ENCODE measurements around the gene RNF213. TPM values are rescaled to one million over a fixed set of nuclear protein-coding genes. Genes with fewer than 3 reads are reported as not detected.

The RNF213 gene
- polyA plus RNA-seq, 1 donor (not counting 4 experiments of a cell fraction or from before 2014, with no cell fraction given): 24.4 TPM

DNA sequence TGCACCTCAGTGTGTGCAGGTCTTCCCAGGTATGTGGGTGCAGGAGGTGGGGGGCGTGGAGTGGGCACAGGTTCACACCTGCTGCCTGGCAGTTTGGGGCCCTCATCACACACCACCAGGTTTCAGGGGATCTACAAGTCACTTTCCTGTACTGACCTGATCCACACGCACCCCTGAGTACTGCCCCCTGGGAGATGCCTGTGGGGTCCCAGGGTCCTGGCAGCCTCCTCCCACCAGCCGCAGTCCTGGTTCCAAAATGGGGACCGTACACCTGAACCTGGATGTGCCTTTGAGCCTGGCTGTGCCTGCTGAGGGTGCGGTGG, 25.9 kb downstream of the RNF213 start:
- no peak overlapping the region for H3K4me2 ChIP-seq (ENCODE audit: control insufficient read depth, extremely low read depth, insufficient read depth, low read depth, low read length)
- H3K36me3 ChIP-seq (ENCODE audit: control insufficient read depth in 2 of 2, extremely low read depth in 1 of 2, insufficient read depth in 2 of 2, low read length in 2 of 2): peaks cover 7 to 20% of the 10 kb centered on the region in 2 experiments
- TF ChIP-seq EZH2 (IDR thresholded peaks at IDR 0.05; ENCODE audit: low read length): no peak
- TF ChIP-seq, protein P1, sequence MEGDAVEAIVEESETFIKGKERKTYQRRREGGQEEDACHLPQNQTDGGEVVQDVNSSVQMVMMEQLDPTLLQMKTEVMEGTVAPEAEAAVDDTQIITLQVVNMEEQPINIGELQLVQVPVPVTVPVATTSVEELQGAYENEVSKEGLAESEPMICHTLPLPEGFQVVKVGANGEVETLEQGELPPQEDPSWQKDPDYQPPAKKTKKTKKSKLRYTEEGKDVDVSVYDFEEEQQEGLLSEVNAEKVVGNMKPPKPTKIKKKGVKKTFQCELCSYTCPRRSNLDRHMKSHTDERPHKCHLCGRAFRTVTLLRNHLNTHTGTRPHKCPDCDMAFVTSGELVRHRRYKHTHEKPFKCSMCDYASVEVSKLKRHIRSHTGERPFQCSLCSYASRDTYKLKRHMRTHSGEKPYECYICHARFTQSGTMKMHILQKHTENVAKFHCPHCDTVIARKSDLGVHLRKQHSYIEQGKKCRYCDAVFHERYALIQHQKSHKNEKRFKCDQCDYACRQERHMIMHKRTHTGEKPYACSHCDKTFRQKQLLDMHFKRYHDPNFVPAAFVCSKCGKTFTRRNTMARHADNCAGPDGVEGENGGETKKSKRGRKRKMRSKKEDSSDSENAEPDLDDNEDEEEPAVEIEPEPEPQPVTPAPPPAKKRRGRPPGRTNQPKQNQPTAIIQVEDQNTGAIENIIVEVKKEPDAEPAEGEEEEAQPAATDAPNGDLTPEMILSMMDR (optimal IDR thresholded peaks at IDR 0.05 in 1 of 3, IDR thresholded peaks at IDR 0.05 in 1 of 3, conservative IDR thresholded peaks at IDR 0.05 in 1 of 3; ENCODE audit: extremely low read depth in 1 of 3, insufficient read depth in 2 of 3, low read length in 3 of 3): no peak
- H3K4me3 ChIP-seq (ENCODE audit: control insufficient read depth in 2 of 3, extremely low read depth in 1 of 3, insufficient read depth in 2 of 3, low read depth in 1 of 3, low read length in 3 of 3): no peak overlapping the region
- H4K20me1 ChIP-seq (ENCODE audit: control insufficient read depth, extremely low read depth, insufficient read depth, low read length): no peaks in the 10 kb centered on the region
- H2AFZ ChIP-seq (ENCODE audit: control insufficient read depth, low read length): no peak overlapping the region
- H3K27me3 ChIP-seq (ENCODE audit: control insufficient read depth, extremely low read depth, insufficient read depth, low read length): no peaks in the 10 kb centered on the region
- no peaks in the 10 kb centered on the region for H3K9me3 ChIP-seq (ENCODE audit: control insufficient read depth, low read depth, low read length)
- no peaks in the 10 kb centered on the region for H3K79me2 ChIP-seq (ENCODE audit: control insufficient read depth, insufficient read depth, low read length)
- H3K4me1 ChIP-seq (ENCODE audit: control insufficient read depth, extremely low read depth, insufficient read depth, low read length): no peaks in the 10 kb centered on the region
- FAIRE-seq: no peak
- H3K9me1 ChIP-seq (ENCODE audit: control insufficient read depth, extremely low read depth, insufficient read depth, low read length): no peaks in the 10 kb centered on the region
- no peak for DNase-seq (ENCODE audit: low read depth, low spot score)
- H3K9ac ChIP-seq (ENCODE audit: control insufficient read depth, extremely low read depth, insufficient read depth, low read length): no peak overlapping the region
- dilution Hi-C loops (cut with MboI; ENCODE audit: extremely low pct_ligation_motif_present, low sequenced_read_pairs): no loop called here
- H3K27ac ChIP-seq (ENCODE audit: control insufficient read depth, insufficient read depth, low read length): no peak overlapping the region

DNA sequence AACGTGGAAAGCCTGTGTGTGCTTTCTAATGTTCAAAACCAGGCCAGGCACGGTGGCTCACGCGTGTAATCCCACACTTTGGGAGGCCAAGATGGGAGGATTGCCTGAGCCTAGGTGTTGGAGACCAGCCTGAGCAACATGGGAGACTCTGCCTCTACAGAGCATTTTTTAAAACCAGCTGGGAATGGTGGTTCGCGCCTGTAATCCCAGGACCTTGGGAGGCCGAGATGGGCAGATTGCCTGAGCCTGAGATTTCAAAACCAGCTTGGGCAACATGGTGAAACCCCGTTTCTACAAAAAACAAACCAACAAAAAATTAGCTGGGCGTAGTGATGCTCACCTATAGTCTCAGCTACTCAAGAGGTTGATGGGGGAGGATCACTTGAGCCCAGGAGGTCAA, 26.4 kb downstream of the RNF213 start:
- Histone ChIP-seq H3K27ac (ENCODE audit: control insufficient read depth, insufficient read depth, low read length) (no peak overlapping the region), H3K79me2 (ENCODE audit: control insufficient read depth, insufficient read depth, low read length) (no peaks in the 10 kb centered on the region), H3K27me3 (ENCODE audit: control insufficient read depth, extremely low read depth, insufficient read depth, low read length) (no peaks in the 10 kb centered on the region), H3K9me1 (ENCODE audit: control insufficient read depth, extremely low read depth, insufficient read depth, low read length) (no peaks in the 10 kb centered on the region), H3K4me2 (ENCODE audit: control insufficient read depth, extremely low read depth, insufficient read depth, low read depth, low read length) (no peak overlapping the region), H2AFZ (ENCODE audit: control insufficient read depth, low read length) (no peak overlapping the region), H3K9ac (ENCODE audit: control insufficient read depth, extremely low read depth, insufficient read depth, low read length) (no peak overlapping the region), H3K4me1 (ENCODE audit: control insufficient read depth, extremely low read depth, insufficient read depth, low read length) (no peaks in the 10 kb centered on the region), H3K36me3 (ENCODE audit: control insufficient read depth in 2 of 2, extremely low read depth in 1 of 2, insufficient read depth in 2 of 2, low read length in 2 of 2) (peaks cover 7 to 24% of the 10 kb centered on the region in 2 experiments), H3K9me3 (ENCODE audit: control insufficient read depth, low read depth, low read length) (no peaks in the 10 kb centered on the region), H4K20me1 (ENCODE audit: control insufficient read depth, extremely low read depth, insufficient read depth, low read length) (no peaks in the 10 kb centered on the region), H3K4me3 (ENCODE audit: control insufficient read depth in 2 of 3, extremely low read depth in 1 of 3, insufficient read depth in 2 of 3, low read depth in 1 of 3, low read length in 3 of 3) (no peak overlapping the region)
- TF ChIP-seq, protein P1 (optimal IDR thresholded peaks at IDR 0.05 in 1 of 3, IDR thresholded peaks at IDR 0.05 in 1 of 3, conservative IDR thresholded peaks at IDR 0.05 in 1 of 3; ENCODE audit: extremely low read depth in 1 of 3, insufficient read depth in 2 of 3, low read length in 3 of 3): no peak
- no peak for TF ChIP-seq EZH2 (IDR thresholded peaks at IDR 0.05; ENCODE audit: low read length)
- DNase-seq (ENCODE audit: low read depth, low spot score) (no peak), FAIRE-seq (no peak)
- dilution Hi-C loops (cut with MboI; ENCODE audit: extremely low pct_ligation_motif_present, low sequenced_read_pairs): no loop called here

All from keratinocyte (primary cell).